GM19438 (cell line): ENCODE results near the gene OPCML.

Source experiments
- ATAC-seq: cut with Tn5 transposase; IDR thresholded peaks from one replicate; pipeline ENCODE4 v1.9.1; 2021; ENCODE audit warnings: low read depth; ENCODE audit not compliant: unreplicated experiment

Gene OPCML

GRCh38 chr11:132839236-132839945 lies 692.9 kb downstream of the OPCML start:
- ATAC-seq, result no peak

- no peak for ATAC-seq
These were observed 693.7 kb downstream of the OPCML start for GRCh38 chr11:132838627-132839026.

GRCh38 chr11:132831272-132831671 lies 701.0 kb downstream of the OPCML start:
- no peak for ATAC-seq

GRCh38 chr11:132824642-132825041 lies 707.7 kb downstream of the OPCML start:
- ATAC-seq, result no peak

GRCh38 chr11:132822276-132822675 lies 710.0 kb downstream of the OPCML start:
- no peak for ATAC-seq

GRCh38 chr11:132821499-132821898 lies 710.8 kb downstream of the OPCML start:
- ATAC-seq, result no peak

- ATAC-seq, result no peak
These were observed 711.3 kb downstream of the OPCML start for GRCh38 chr11:132821014-132821413.

GRCh38 chr11:132818951-132819350 lies 713.4 kb downstream of the OPCML start:
- ATAC-seq, result no peak

GRCh38 chr11:132817387-132817786 lies 714.9 kb downstream of the OPCML start:
- no peak for ATAC-seq

- ATAC-seq, result no peak
These were observed 717.9 kb downstream of the OPCML start for GRCh38 chr11:132814410-132814809.

GRCh38 chr11:132811649-132812048 lies 720.7 kb downstream of the OPCML start:
- ATAC-seq, result no peak

- ATAC-seq, result no peak
These were observed 723.2 kb downstream of the OPCML start for GRCh38 chr11:132809070-132809469.

GRCh38 chr11:132804258-132804657 lies 728.0 kb downstream of the OPCML start:
- ATAC-seq, result no peak

- no peak for ATAC-seq
These were observed 728.9 kb downstream of the OPCML start for GRCh38 chr11:132803436-132803835.

GRCh38 chr11:132802947-132803346 lies 729.4 kb downstream of the OPCML start:
- ATAC-seq, result no peak

- no peak for ATAC-seq
These were observed 738.5 kb downstream of the OPCML start for GRCh38 chr11:132793831-132794230.

GRCh38 chr11:132792341-132793140 lies 739.8 kb downstream of the OPCML start:
- ATAC-seq, result no peak

- no peak for ATAC-seq
These were observed 741.3 kb downstream of the OPCML start for GRCh38 chr11:132790971-132791370.

- no peak for ATAC-seq
These were observed 741.8 kb downstream of the OPCML start for GRCh38 chr11:132790466-132790865.

GRCh38 chr11:132788816-132789325 lies 743.4 kb downstream of the OPCML start:
- no peak for ATAC-seq

- no peak for ATAC-seq
These were observed 746.4 kb downstream of the OPCML start for GRCh38 chr11:132785878-132786277.

GRCh38 chr11:132784441-132784840 lies 747.9 kb downstream of the OPCML start:
- ATAC-seq, result no peak
